IPS-18a (cell line): ENCODE measurements around the gene ABCC9.
"Not testable (repeated sequence)": the region's sequence is repeated elsewhere in the genome, so short reads cannot be mapped to it uniquely, and the experiment has no call there.

ENCODE experiments used
- H3K27ac ChIP-seq: one replicate; pipeline ENCODE4 v1.5.1; 2013; ENCODE audit warnings: low read length
- H3K27me3 ChIP-seq: one replicate; pipeline ENCODE4 v1.6.1; 2013; ENCODE audit warnings: mild to moderate bottlenecking, low read length; ENCODE audit not compliant: control insufficient read depth, insufficient read depth
- H3K36me3 ChIP-seq: one replicate; pipeline ENCODE4 v1.6.1; 2013; ENCODE audit warnings: low read depth, low read length; ENCODE audit not compliant: control insufficient read depth
- H3K4me1 ChIP-seq: one replicate; pipeline ENCODE4 v1.6.1; 2013; ENCODE audit warnings: low read depth, low read length; ENCODE audit not compliant: control insufficient read depth
- H3K4me3 ChIP-seq: one replicate; pipeline ENCODE4 v1.5.1; 2013; ENCODE audit warnings: low read length
- H3K9ac ChIP-seq: one replicate; pipeline ENCODE4 v1.6.1; 2013; ENCODE audit warnings: mild to moderate bottlenecking, low read length, moderate library complexity
- H3K9me3 ChIP-seq: one replicate; pipeline ENCODE4 v1.6.1; 2013; ENCODE audit warnings: low read depth, low read length; ENCODE audit not compliant: control insufficient read depth

ABCC9 gene

DNA sequence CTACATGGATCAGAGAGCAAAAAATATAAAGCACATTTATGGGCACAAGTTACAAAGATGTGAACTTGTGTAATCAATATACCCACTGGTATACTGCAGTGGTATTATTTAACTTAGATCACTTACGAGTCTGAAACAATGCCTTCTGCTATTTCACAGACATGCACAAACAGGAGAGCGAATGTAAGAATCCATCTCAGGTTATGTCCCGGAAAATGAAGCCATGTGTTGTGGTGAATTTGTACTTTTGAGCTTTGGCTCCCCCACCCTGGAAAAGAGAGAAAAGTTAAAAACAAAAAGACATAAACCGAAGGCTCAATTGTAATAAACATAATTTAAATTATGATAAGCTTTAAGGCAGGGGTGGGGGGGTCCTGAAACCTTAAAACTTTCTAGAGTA is 7.6 kb downstream of the ABCC9 start:
- H3K9me3 ChIP-seq: no peaks in the 10 kb centered on the region
- H3K9ac ChIP-seq: no peak overlapping the region
- H3K4me1 ChIP-seq: no peaks in the 10 kb centered on the region
- no peak overlapping the region for H3K4me3 ChIP-seq
- H3K27ac ChIP-seq: no peak overlapping the region
- H3K36me3 ChIP-seq: no peaks in the 10 kb centered on the region
- no peaks in the 10 kb centered on the region for H3K27me3 ChIP-seq

DNA sequence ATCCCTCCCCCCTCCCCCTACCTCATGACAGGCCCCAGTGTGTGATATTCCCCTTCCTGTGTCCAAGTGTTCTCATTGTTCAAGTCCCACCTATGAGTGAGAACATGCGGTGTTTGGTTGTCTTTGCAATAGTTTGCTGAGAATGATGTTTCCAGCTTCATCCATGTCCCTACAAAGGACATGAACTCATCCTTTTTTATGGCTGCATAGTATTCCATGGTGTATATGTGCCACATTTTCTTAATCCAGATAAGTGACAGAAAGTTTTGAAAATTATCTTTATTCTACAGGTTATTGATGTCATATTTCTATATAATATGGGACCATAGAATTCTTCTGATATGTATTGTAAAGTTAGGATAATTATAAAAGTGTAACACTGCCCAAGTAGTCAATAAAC is 11.3 kb downstream of the ABCC9 start:
- not testable (repeated sequence) for H3K4me3 ChIP-seq, H3K4me1 ChIP-seq, H3K27me3 ChIP-seq, H3K27ac ChIP-seq, H3K36me3 ChIP-seq, H3K9me3 ChIP-seq, H3K9ac ChIP-seq

DNA sequence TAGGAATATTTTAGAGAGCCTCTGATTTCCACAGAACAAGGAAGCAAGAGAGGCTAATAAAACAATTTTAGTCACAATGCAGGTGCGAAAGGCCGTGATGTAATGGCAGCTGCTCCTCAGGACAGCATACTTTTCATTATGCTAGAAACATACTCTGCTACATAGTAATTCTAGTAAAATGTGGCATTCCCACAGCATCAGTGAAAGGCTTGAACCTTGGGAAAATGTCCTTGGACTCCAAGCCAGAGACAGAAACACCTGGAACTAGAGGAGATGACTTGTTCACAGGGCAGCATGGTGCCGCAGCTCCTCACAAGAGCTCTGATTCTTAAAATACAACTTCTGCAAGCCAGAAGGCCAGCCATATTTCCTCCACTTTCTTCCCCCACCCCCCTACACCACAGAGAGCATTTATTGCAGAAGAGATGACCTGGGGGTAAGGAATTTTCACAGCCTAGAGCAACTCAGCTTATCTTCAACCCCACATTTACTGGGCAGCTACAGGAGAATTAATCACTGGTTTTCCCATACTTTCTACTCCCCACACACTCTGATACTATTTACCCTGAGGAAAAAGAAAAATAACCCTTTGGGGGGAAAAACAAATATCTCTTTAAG is 15.8 kb downstream of the ABCC9 start:
- no peak overlapping the region for H3K9ac ChIP-seq
- no peak overlapping the region for H3K4me3 ChIP-seq
- H3K36me3 ChIP-seq: no peaks in the 10 kb centered on the region
- no peaks in the 10 kb centered on the region for H3K27me3 ChIP-seq
- H3K9me3 ChIP-seq: no peaks in the 10 kb centered on the region
- H3K27ac ChIP-seq: no peak overlapping the region
- no peaks in the 10 kb centered on the region for H3K4me1 ChIP-seq

DNA sequence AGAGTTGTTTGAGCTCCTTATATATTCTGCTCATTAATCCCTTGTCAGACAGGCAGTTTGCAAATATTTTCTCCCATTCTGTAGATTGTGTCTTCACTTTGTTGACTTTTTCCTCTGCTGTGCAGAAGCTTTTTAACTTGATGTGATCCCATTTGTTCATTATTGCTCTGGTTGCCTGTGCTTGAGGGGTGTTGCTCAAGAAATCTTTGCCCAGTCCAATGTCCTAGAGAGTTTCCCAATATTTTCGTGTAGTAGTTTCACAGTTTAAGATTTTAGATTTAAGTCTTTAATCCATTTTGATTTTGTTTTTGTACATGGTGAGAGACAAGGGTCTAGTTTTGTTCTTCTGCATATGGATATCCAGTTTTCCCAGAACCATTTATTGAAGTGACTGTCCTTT is 19.8 kb downstream of the ABCC9 start:
- no peak overlapping the region for H3K27ac ChIP-seq
- H3K4me1 ChIP-seq: no peaks in the 10 kb centered on the region
- H3K27me3 ChIP-seq: no peaks in the 10 kb centered on the region
- no peak overlapping the region for H3K4me3 ChIP-seq
- H3K9me3 ChIP-seq: no peaks in the 10 kb centered on the region
- no peaks in the 10 kb centered on the region for H3K36me3 ChIP-seq
- H3K9ac ChIP-seq: no peak overlapping the region

DNA sequence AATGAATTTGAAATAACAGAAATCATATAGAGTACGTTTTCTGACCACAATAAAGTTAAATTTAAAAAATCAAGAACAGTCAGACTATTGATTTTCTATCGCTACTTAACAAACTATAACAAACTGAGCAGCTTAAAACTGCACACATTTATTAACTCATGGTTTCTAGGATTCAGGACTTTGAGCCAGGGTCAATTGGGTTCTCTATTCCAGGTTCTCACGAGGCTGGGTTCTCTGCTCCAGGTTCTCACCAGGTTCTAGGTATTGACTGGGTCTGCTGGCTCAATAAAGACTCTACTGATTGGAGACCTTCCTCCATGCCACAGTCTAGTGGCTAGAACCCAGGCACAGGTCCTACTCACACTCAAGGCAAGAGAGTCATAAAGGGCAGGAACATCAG is 22.8 kb downstream of the ABCC9 start:
- H3K9ac ChIP-seq: no peak overlapping the region
- H3K27me3 ChIP-seq: no peaks in the 10 kb centered on the region
- H3K27ac ChIP-seq: no peak overlapping the region
- no peak overlapping the region for H3K4me3 ChIP-seq
- H3K36me3 ChIP-seq: no peaks in the 10 kb centered on the region
- H3K4me1 ChIP-seq: no peaks in the 10 kb centered on the region
- H3K9me3 ChIP-seq: no peaks in the 10 kb centered on the region

DNA sequence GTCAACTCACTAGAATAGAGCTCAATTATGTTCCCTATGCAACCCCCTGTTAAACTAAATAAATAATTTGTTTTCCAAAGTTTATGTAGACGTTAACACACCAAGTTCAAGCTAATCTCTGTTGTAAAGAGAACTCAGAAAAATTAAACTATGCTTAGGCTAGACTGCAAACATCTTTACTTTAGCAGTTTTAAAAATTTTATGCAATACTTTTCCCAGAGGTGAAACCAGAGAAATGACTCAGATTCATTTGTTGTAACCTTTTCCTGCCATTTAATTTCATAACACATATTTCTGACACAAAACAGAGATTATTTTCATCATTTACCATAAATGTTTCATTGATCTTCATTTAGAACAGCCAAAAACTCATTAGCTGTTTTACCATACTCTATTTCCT is 27.4 kb downstream of the ABCC9 start:
- Histone ChIP-seq H3K4me1 (peaks cover 18% of the 10 kb centered on the region), H3K9ac (no peak overlapping the region), H3K9me3 (no peaks in the 10 kb centered on the region), H3K27ac (no peak overlapping the region), H3K27me3 (no peaks in the 10 kb centered on the region), H3K36me3 (no peaks in the 10 kb centered on the region), H3K4me3 (no peak overlapping the region)

DNA sequence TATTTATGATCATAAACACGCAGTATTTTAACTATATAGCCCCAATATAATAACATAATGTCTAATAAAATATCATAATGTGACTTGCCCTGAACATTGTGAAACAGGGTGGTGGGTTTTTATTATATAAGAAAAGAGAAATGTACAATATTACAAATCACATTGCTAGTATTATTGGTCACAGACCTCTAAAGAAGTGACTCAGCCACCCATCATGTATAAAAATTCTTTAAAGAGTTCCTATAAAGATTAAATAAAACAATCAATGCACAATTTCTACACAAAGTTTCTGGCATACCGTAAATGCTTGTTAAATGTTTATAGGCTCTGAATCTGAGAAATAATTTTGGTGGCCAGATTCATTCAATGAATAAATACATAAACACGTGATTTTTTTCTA is 28.9 kb downstream of the ABCC9 start:
- peaks cover 18% of the 10 kb centered on the region for H3K4me1 ChIP-seq
- no peaks in the 10 kb centered on the region for H3K36me3 ChIP-seq
- no peak overlapping the region for H3K27ac ChIP-seq
- H3K9ac ChIP-seq: no peak overlapping the region
- no peaks in the 10 kb centered on the region for H3K27me3 ChIP-seq
- no peaks in the 10 kb centered on the region for H3K9me3 ChIP-seq
- no peak overlapping the region for H3K4me3 ChIP-seq

DNA sequence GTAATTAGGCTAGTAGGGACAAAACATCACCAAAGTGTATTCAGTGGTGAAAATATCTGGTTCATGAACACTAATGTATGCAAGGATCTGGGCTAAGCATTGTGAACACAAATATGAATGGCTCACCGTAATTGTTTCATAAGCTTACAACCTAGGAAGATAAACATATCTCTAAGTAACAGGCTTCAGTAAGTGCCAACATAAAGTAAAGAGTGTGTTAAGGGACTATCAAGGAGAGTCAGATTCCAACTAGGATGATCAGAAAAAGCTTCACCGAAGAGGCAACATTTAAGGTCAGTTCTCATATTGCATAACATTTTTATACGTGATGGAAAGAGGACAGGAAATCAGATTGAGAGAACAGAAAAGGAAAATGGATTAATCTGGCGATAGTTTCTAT is 29.4 kb downstream of the ABCC9 start:
- peaks cover 18% of the 10 kb centered on the region for H3K4me1 ChIP-seq
- no peaks in the 10 kb centered on the region for H3K27me3 ChIP-seq
- no peak overlapping the region for H3K4me3 ChIP-seq
- H3K9me3 ChIP-seq: no peaks in the 10 kb centered on the region
- H3K36me3 ChIP-seq: no peaks in the 10 kb centered on the region
- no peak overlapping the region for H3K9ac ChIP-seq
- H3K27ac ChIP-seq: no peak overlapping the region

DNA sequence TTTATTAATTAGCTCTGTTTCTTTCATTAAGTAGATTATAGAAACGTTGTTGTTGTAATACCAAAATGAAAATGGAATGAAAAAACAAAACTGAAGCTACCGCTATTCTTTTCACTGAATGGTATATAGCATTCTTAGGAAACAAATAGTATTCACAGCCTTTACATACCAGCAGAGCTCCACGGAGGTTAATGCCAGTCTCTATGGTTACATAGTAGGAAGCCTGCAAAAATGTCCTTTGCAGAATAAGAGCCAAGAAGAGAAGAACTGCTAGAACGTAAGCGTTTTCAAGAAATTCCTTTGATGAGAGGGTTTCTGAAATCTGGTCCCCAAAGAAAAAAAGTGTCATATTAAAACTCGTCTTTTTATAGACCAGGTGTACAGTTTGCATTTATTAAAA is 30.6 kb downstream of the ABCC9 start:
- Histone ChIP-seq H3K9me3 (no peaks in the 10 kb centered on the region), H3K4me3 (no peak overlapping the region), H3K4me1 (peaks cover 18% of the 10 kb centered on the region), H3K27me3 (no peaks in the 10 kb centered on the region), H3K36me3 (no peaks in the 10 kb centered on the region), H3K9ac (no peak overlapping the region), H3K27ac (no peak overlapping the region)

DNA sequence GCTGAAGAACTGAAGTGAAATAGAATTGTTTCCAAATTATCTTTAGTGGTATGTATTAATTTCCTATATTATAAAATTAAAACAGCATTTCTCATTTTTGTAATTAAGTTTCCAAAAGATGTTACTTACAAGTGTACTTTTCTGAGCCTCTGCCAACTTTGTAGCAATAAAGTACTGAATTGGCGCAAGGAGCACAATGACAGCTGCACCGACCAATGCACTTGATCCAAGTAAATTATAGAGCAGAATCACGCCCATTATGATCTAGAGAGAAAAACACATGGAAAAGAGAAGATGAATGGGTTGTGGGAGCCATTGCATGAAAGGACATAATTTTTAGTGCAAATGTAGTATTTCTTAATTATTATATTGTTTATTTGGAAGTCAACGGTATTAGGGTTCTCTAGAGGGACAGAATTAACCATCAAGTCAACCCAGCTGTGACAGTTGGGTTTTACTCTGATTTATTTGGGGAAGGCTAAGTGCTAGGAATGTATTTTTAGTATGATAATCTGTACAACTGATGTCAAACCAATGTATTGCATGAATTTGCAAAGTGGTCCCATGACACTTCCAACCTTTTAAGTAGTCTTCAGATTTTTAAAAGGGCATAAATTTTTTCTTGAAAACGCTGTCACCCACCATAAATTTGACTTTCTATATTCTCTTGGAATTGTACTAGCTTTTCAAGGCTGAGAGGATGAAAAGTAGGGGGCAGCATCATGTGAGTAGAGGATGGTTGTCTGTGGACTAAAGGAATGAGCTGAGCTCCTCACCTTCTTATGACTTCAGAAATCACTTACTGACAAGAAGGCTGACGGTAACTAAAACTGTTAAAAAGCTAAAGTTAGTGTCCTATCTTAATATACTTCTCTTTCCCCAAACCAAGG is 33.0 kb downstream of the ABCC9 start:
- Histone ChIP-seq H3K27me3 (no peaks in the 10 kb centered on the region), H3K9ac (no peak overlapping the region), H3K4me1 (peaks cover 18% of the 10 kb centered on the region), H3K36me3 (no peaks in the 10 kb centered on the region), H3K27ac (no peak overlapping the region), H3K9me3 (no peaks in the 10 kb centered on the region), H3K4me3 (no peak overlapping the region)

DNA sequence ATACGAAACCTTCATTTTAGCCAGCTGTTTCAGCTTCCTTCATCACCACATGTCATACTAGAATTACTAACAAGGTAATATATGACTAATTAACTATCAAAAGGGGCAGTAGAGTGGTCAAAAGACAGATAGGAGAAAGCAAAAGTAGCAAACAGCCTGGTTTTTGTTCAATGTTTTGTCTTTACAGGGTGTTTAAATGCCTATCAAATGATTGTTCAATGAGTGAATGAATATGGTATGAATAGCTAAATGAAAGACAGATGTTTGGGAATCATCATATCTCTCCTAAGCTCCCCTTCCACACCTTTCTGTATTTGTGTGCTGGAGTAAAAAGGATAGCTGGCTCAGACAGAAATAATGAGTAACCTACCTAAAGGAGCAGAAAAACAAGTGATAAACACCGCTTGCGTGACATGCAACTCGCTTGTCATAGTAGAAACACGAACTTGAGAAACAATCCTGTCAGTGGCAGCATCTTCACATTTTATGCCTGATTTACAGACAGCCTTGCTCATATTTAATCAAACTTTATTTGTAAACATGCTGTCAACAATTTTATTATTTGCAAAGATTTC is 34.2 kb downstream of the ABCC9 start:
- no peaks in the 10 kb centered on the region for H3K36me3 ChIP-seq
- H3K4me3 ChIP-seq: no peak overlapping the region
- peaks cover 18% of the 10 kb centered on the region for H3K4me1 ChIP-seq
- no peaks in the 10 kb centered on the region for H3K27me3 ChIP-seq
- H3K27ac ChIP-seq: no peak overlapping the region
- H3K9me3 ChIP-seq: no peaks in the 10 kb centered on the region
- no peak overlapping the region for H3K9ac ChIP-seq

DNA sequence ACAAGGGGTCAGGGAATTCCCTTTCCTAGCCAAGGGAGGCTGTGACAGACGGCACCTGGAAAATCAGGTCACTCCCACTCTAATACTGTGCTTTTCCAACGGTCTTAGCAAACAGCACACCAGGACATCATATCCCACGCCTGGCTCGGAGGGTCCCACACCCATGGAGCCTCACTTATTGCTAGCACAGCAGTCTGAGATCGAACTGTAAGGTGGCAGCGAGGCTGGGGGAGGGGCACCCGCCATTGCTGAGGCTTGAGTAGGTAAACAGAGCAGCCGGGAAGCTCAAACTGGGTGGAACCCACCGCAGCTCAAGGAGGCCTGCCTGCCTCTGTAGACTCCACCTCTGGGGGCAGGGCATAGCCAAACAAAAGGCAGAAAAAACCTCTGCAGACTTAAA is 41.7 kb downstream of the ABCC9 start:
- H3K4me1 ChIP-seq, H3K36me3 ChIP-seq, H3K9ac ChIP-seq, H3K27ac ChIP-seq, H3K4me3 ChIP-seq, H3K27me3 ChIP-seq, H3K9me3 ChIP-seq: not testable (repeated sequence)
